Measurements from ENCODE around the gene MAMDC2. TPM values are rescaled to one million over a fixed set of nuclear protein-coding genes. Genes with fewer than 3 reads are reported as not detected.

Gene MAMDC2
- total and polyA plus RNA-seq, 2 donors (not counting 1 experiment from before 2014, with no cell fraction given): not detected

- intact Hi-C loops (cut with micrococcal nuclease): no loop called here
- WGBS (ENCODE audit: insufficient coverage): no CpG with 5 or more reads among the region's 1 CpG
- no peaks in the 10 kb centered on the region for H3K27me3 Mint-ChIP-seq
These were observed 178.7 kb downstream of the MAMDC2 start for GRCh38 chr9:70222354-70222753.

DNA sequence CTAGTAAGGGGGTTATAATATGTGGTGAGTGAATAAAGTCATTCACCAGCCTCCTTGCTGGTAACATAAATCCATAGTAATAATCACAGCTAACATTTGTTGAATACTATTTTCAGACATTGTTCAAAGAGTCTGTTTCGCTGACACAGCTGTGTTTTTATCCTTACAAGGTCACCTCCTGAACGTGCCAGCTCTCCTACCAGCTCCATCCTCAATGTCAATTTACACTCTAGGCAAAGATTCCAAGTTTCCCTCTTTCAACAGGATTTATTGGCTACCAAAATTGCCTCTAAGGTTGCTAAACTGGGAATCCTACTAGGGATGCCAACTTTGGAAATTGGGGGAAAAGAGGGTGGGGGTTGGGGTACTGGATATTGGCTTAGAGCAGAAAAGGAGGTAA lies 184.5 kb downstream of the MAMDC2 start:
- intact Hi-C loops (cut with micrococcal nuclease): no loop called here
- no peak overlapping the region for H3K4me2 ChIP-seq (replicated peaks; ENCODE audit: low read depth, low read length, poor library complexity, severe bottlenecking)
- ChIA-PET CTCF (no interaction called here), POLR2A (no interaction called here)
- H3K4me1 ChIP-seq (ENCODE audit: control insufficient read depth in 2 of 2, insufficient read depth in 2 of 2, low read length in 2 of 2): no peaks in the 10 kb centered on the region
- ATAC-seq (ENCODE audit: low read depth) (no peak), DNase-seq (no peak)
- Mint-ChIP-seq H3K4me1 (no peaks in the 10 kb centered on the region), H3K4me3 (no peak overlapping the region), H3K9me3 (ENCODE audit: insufficient read depth) (no peaks in the 10 kb centered on the region), H3K27me3 (peaks cover 4% of the 10 kb centered on the region), H3K27ac (no peak overlapping the region)
- no peaks in the 10 kb centered on the region for H3K79me2 ChIP-seq (ENCODE audit: control insufficient read depth, insufficient read depth, low read length)
- no peak overlapping the region for H3K4me3 ChIP-seq (ENCODE audit: control extremely low read depth in 1 of 5, extremely low read depth in 1 of 5, insufficient read depth in 1 of 5, low read depth in 2 of 5, low read length in 4 of 5)
- WGBS (ENCODE audit: insufficient coverage): 94% methylated on average over 2 of the region's 2 CpGs
- TF ChIP-seq CTCF (IDR thresholded peaks at IDR 0.05) (no peak), EZH2 (IDR thresholded peaks at IDR 0.05; ENCODE audit: borderline replicate concordance, insufficient read depth, low read depth, low read length, poor library complexity, severe bottlenecking) (no peak)
- no peaks in the 10 kb centered on the region for H4K20me1 ChIP-seq (ENCODE audit: control insufficient read depth, insufficient read depth, low read length, poor library complexity, severe bottlenecking)
- H3K9ac ChIP-seq (ENCODE audit: low read length): no peak overlapping the region
- no peaks in the 10 kb centered on the region for H3K36me3 ChIP-seq (replicated peaks in 1 of 2; ENCODE audit: control extremely low read depth in 1 of 2, control insufficient read depth in 1 of 2, extremely low read depth in 1 of 2, insufficient read depth in 2 of 2, low read length in 1 of 2)
- H3K27ac ChIP-seq (ENCODE audit: low read length in 2 of 2): no peak overlapping the region
- no peak overlapping the region for H2AFZ ChIP-seq (ENCODE audit: insufficient read depth, low read depth, low read length, poor library complexity, severe bottlenecking)
- H3K9me3 ChIP-seq (ENCODE audit: control extremely low read depth in 1 of 3, control insufficient read depth in 2 of 3, insufficient read depth in 1 of 3, low read length in 2 of 3): no peaks in the 10 kb centered on the region
- no peaks in the 10 kb centered on the region for H3K27me3 ChIP-seq (replicated peaks in 1 of 4; ENCODE audit: control extremely low read depth in 1 of 4, control insufficient read depth in 3 of 4, insufficient read depth in 4 of 4, low read length in 3 of 4)

More at GRCh38 chr9:70222354-70222753, 178.7 kb downstream of the MAMDC2 start:
- TF ChIP-seq CTCF (IDR thresholded peaks at IDR 0.05) (no peak), EZH2 (IDR thresholded peaks at IDR 0.05; ENCODE audit: borderline replicate concordance, insufficient read depth, low read depth, low read length, poor library complexity, severe bottlenecking) (no peak)
- Histone ChIP-seq H3K4me3 (ENCODE audit: control extremely low read depth in 1 of 5, extremely low read depth in 1 of 5, insufficient read depth in 1 of 5, low read depth in 2 of 5, low read length in 4 of 5) (no peak overlapping the region), H3K9me3 (ENCODE audit: control extremely low read depth in 1 of 3, control insufficient read depth in 2 of 3, insufficient read depth in 1 of 3, low read length in 2 of 3) (no peaks in the 10 kb centered on the region), H4K20me1 (ENCODE audit: control insufficient read depth, insufficient read depth, low read length, poor library complexity, severe bottlenecking) (no peaks in the 10 kb centered on the region), H3K4me1 (ENCODE audit: control insufficient read depth in 2 of 2, insufficient read depth in 2 of 2, low read length in 2 of 2) (no peaks in the 10 kb centered on the region), H3K27ac (ENCODE audit: low read length in 2 of 2) (no peak overlapping the region), H3K36me3 (replicated peaks in 1 of 2; ENCODE audit: control extremely low read depth in 1 of 2, control insufficient read depth in 1 of 2, extremely low read depth in 1 of 2, insufficient read depth in 2 of 2, low read length in 1 of 2) (no peaks in the 10 kb centered on the region), H3K4me2 (replicated peaks; ENCODE audit: low read depth, low read length, poor library complexity, severe bottlenecking) (no peak overlapping the region), H2AFZ (ENCODE audit: insufficient read depth, low read depth, low read length, poor library complexity, severe bottlenecking) (no peak overlapping the region), H3K27me3 (replicated peaks in 1 of 4; ENCODE audit: control extremely low read depth in 1 of 4, control insufficient read depth in 3 of 4, insufficient read depth in 4 of 4, low read length in 3 of 4) (no peaks in the 10 kb centered on the region), H3K79me2 (ENCODE audit: control insufficient read depth, insufficient read depth, low read length) (no peaks in the 10 kb centered on the region), H3K9ac (ENCODE audit: low read length) (no peak overlapping the region)
- Mint-ChIP-seq H3K27ac (no peak overlapping the region), H3K4me1 (no peaks in the 10 kb centered on the region), H3K9me3 (ENCODE audit: insufficient read depth) (no peaks in the 10 kb centered on the region), H3K4me3 (no peak overlapping the region)
- ChIA-PET CTCF (interaction anchor here (0.6 kb wide), 1 partner anchor 58 kb away, joined by 4 read pairs; no protein-coding TSS in a partner anchor), POLR2A (no interaction called here)
- ATAC-seq (ENCODE audit: low read depth) (no peak), DNase-seq (no peak)

All from B cell (primary cell).